GM19043 (cell line): Measurements from ENCODE around the gene LRP1B.

ENCODE experiments used
- ATAC-seq: cut with Tn5 transposase; IDR thresholded peaks from one replicate; pipeline ENCODE4 v1.9.1; 2021; ENCODE audit warnings: low read depth; ENCODE audit not compliant: unreplicated experiment

Gene LRP1B

DNA sequence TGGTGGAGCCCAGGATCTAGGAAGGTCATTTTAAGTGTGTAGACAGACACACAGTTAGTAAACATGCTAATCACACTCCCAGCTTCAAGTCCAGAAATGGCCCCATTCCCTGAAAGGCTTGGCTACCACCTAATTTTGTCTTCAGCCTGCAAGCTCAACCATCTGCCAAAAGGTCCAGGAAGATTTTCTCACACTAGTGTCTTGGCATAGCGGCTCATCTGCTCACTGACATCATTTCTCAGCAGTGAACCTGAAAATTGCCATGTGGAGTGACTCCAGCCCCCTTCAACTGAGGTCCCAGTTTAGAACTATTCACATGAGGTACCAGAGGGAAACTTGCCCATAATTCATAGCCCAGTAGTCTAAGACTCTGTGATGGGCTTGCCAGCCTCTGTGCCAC, 748.9 kb downstream of the LRP1B start:
- ATAC-seq: no peak

- no peak for ATAC-seq
Measured at GRCh38 chr2:141380008-141380979, 750.5 kb downstream of the LRP1B start.

GRCh38 chr2:141364821-141365220, 766.0 kb downstream of the LRP1B start:
- no peak for ATAC-seq

- no peak for ATAC-seq
Measured at GRCh38 chr2:141362311-141362710, 768.5 kb downstream of the LRP1B start.

GRCh38 chr2:141348481-141348880, 782.3 kb downstream of the LRP1B start:
- ATAC-seq: no peak

- no peak for ATAC-seq
Measured at GRCh38 chr2:141341444-141341843, 789.4 kb downstream of the LRP1B start.

DNA sequence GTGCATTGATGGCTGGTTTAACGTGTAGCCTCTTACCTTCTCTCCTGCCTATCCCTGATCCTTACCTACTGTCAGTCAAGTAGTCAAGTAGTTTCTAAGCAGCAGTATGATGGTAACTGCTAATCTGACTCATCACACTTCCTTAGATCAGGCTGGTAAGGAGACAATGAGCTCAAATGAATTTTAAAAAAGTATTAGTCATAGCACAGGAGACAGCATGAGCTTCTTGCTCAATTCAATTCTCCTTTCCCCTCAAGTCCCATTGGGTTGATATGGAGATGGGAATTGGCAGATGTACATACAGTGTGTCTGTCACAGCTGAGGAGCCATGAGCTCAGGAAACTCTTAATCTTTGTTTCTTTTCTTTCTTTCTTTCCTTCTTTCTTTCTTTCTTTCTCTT, 799.7 kb downstream of the LRP1B start:
- ATAC-seq: no peak

GRCh38 chr2:141329964-141330363, 800.9 kb downstream of the LRP1B start:
- no peak for ATAC-seq

DNA sequence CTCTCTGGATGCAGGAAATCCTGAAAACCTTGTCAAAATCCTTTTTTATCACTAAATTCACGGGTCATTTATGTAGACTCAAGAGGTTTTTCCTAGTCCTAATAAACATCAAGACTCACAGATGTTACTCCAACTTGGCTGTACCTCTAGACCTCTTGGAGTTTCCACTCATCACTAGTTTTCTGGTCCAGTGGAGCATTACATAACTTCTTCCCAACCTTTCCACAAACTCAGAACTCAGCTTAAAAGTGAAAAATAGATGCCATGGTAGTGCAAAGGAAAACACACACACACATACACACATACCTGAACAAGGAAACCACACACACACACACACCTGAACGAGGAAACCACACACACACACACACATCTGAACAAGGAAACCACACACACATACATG, 807.2 kb downstream of the LRP1B start:
- no peak for ATAC-seq

DNA sequence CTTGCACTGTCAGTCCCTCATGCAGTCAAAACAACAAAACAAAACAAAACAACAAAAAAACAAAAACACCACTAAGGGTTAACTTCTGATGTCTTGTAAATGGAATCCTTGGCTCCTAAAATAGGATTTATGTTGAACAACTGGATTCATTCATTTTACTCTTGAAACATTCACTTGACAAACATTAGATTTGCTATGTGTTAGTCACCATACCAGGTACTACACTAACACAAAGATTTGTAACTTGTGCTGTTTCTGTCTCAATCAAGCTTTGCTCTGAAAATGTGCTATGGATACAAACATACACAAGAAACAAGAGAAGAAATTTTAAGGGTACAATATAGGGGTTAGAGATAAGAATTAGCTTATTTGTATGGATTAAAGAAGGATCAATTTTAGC, 812.8 kb downstream of the LRP1B start:
- ATAC-seq: no peak

DNA sequence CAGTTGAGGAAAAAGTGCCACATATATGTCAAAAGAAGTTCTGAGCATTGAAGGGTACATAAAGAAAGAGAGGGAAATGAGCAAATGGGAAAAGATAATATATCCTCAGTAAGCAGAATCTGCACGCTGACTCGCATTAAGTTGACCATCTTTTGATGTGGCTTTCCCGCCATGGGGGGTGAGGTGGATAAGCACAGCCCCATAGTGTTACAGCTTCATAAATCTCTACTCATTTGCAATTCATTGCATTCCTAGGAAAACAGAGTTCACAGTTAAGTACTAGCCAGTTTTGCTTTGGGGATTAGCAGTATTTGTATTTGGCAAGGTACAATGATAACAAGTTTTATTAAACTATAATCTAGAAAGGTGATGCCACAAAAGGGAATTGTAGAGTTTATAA, 814.2 kb downstream of the LRP1B start:
- no peak for ATAC-seq

DNA sequence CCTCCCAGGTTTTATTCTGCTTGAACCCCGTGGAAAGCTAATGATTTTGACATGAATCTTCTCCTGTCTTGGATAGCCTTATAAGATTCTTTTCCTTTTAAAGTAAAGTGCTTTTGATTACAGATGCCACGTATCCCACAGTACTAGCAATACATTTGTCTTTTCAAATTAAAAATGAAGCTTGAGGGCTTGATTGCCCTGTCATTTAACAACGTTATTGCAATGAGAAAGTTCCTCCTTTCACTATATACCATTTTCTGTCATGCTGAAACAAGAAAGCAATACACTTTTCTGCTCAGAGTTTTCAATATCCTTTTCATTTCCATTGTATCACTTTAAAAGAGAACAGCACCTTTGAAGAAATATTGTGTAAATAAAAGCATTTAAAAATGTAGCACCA, 814.7 kb downstream of the LRP1B start:
- no peak for ATAC-seq

GRCh38 chr2:141313972-141314371, 816.8 kb downstream of the LRP1B start:
- no peak for ATAC-seq

DNA sequence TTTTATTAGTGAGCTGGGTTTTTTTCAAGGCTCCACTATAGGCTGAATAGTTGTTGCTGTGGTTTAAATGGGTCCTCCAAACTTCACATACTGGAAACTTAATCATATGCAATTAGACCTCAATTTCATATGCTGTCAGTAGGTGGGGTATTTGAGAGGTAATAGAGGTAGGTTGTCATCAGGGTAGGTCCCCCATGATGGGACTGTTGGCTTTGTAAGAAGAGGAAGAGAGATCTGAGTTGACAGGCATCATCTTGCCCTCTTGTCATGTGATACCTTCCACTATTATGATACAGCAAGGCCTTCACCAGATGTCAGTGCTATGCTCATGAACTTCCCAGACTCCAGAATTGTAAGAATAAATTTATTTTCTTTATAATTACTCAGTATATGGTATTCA, 819.4 kb downstream of the LRP1B start:
- no peak for ATAC-seq

DNA sequence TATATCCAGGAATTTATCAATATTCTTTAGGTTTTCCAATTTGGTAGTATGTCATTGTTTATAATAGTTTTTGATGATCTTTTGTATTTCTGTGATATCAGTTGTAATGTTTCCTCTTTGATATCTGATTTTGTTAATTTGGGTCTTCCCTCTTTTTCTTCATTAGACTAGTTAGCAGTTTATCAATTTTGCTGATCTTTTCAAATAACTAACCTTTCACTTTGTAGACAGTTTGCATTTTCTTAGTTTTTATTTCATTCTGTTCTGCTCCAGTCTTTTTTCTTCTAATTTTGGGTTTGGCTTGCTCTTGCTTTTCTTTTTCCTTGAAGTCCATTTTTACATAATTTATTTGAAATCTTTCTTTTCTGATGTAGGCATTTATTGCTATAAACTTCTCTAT, 824.4 kb downstream of the LRP1B start:
- no peak for ATAC-seq

- ATAC-seq: no peak
Measured at GRCh38 chr2:141301551-141301950, 829.3 kb downstream of the LRP1B start.

- ATAC-seq: no peak
Measured at GRCh38 chr2:141280037-141280436, 850.8 kb downstream of the LRP1B start.

GRCh38 chr2:141271346-141271745, 859.5 kb downstream of the LRP1B start:
- ATAC-seq: no peak

DNA sequence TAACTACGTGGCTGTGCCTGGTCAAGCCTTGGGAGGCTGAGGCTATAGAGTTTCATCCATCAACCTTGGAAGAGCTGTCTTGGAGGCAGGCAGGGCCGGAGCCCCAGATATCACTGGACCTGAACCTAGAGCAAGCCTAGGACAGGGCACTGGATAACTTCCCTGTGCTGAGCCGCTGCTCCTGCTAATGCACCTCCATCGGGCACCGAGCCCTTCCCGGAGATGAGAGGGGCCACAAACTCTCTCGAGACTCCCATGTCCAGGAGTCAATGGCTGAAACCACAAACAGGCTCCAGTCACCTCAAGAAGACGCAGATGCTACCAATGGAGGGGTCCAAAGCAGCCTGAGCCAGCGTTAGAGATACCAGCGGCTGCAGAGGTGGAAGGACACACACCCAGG, 866.0 kb downstream of the LRP1B start:
- no peak for ATAC-seq

GRCh38 chr2:141260911-141261310, 869.9 kb downstream of the LRP1B start:
- no peak for ATAC-seq

- ATAC-seq: no peak
Measured at GRCh38 chr2:141259683-141260082, 871.1 kb downstream of the LRP1B start.

DNA sequence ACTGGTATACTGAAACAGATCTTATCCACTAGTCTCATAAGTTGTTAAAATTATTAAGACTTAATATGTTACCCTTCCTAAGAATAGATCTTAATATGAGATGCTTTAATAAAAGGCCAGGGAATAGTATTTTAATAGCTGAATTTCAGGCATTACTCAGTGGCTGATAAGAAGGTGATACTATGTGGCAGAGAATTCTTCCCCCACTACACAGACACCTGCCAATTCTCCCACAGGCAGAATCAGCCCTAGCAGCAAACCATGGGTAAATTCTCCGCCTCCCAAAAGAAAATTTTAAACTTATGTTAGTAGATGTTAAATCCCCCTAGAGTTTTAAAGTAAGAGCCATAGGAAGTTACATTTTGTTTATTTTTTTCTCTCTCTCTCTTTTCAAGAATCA, 888.8 kb downstream of the LRP1B start:
- no peak for ATAC-seq
